Measurements from ENCODE around the gene WNT2B.

DNA sequence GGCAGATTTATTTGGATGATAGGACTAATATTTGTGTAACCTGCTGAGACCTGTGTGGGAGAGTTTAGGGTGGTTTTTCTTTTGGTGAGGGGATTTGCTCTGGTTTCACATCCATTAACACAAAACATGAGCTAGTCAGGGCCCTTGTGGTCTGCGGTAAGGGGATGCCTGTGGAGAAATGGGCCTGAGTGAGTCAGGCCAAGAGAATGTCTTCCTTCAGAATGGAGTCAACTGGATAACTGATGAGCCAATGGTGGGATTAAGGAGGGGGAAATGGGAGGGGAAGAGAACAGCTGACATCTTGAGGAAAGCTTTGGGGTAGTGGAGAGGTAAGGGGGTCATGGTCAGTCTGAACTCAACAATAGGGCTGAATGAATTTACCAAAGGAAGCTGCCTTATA is 13.9 kb downstream of the WNT2B start:
- TF ChIP-seq POLR2A (IDR thresholded peaks at IDR 0.05; ENCODE audit: low read depth, low read length) (no peak), POLR2AphosphoS5 (IDR thresholded peaks at IDR 0.05; ENCODE audit: low read depth, low read length) (no peak), TAF1 (IDR thresholded peaks at IDR 0.05; ENCODE audit: borderline replicate concordance, low read depth, low read length) (no peak)

Measured in GM12892 (cell line).